Measurements from ENCODE around the gene SEC23A. TPM values are rescaled to one million over a fixed set of nuclear protein-coding genes. Genes with fewer than 3 reads are reported as not detected.

SEC23A gene
- total and polyA plus RNA-seq, 2 of the 8 experiments (the other 6 are each of a cell fraction or from before 2014, with no cell fraction given): 30.9 to 58.2 TPM

GRCh38 chr14:39040529-39040928 is 62.5 kb downstream of the SEC23A start (continued):
- TF ChIP-seq CHD7 (IDR thresholded peaks at IDR 0.05; ENCODE audit: insufficient replicate concordance, low read length): no peak
- no peak for TF ChIP-seq KDM5A (IDR thresholded peaks at IDR 0.05; ENCODE audit: low read length)

All from H1 (cell line).